ENCODE results near the gene CETP.

GRCh38 chr16:56947604-56947995, 14.2 kb upstream of the CETP start:
- no peak for TF ChIP-seq CTCF (conservative IDR thresholded peaks at IDR 0.05; ENCODE audit: low read depth, low read length)
- no peak for TF ChIP-seq EZH2phosphoT487 (IDR thresholded peaks at IDR 0.05; ENCODE audit: borderline replicate concordance, low read length)

Data from PC-3 (cell line).